CD8-positive, alpha-beta memory T cell (primary cell): ENCODE results near the gene XCR1. TPM values are rescaled to one million over a fixed set of nuclear protein-coding genes. Genes with fewer than 3 reads are reported as not detected.
"Not testable (repeated sequence)": the region's sequence is repeated elsewhere in the genome, so short reads cannot be mapped to it uniquely, and the experiment has no call there.

Experiments used
- CTCF ChIA-PET: fragments of 350-600 bp; sonication (Branson Sonifier 250); formaldehyde crosslinking; loops from one replicate; lab custom pipeline; 2021; ENCODE audit warnings: antibody characterized with exemption; lab: Charles Lee
- POLR2A ChIA-PET: fragments of 350-600 bp; sonication (Branson Sonifier 250); formaldehyde crosslinking; loops from one replicate; lab custom pipeline; 2021; ENCODE audit warnings: antibody characterized with exemption; lab: Charles Lee
- DNase-seq, 5 donors: peaks; one replicate each; pipeline versions ENCODE4 v3.0.0 to v3.0.0-alpha.2; 2020 to 2022; ENCODE audit warnings: mixed read lengths in 1 of 5
- H3K27ac ChIP-seq: one replicate; pipeline ENCODE4 v1.7.0; 2013; ENCODE audit warnings: low read depth, mild to moderate bottlenecking, low read length, moderate library complexity
- H3K27me3 ChIP-seq: 2 replicates; pipeline ENCODE4 v1.7.0; 2013; ENCODE audit warnings: low read length, mild to moderate bottlenecking; ENCODE audit not compliant: insufficient read depth, poor library complexity, severe bottlenecking
- H3K36me3 ChIP-seq: 2 replicates; pipeline ENCODE4 v1.7.0; 2013; ENCODE audit warnings: mild to moderate bottlenecking, low read length, moderate library complexity; ENCODE audit not compliant: insufficient read depth
- H3K4me1 ChIP-seq: 2 replicates; pipeline ENCODE4 v1.7.0; 2013; ENCODE audit warnings: mild to moderate bottlenecking, low read length, moderate library complexity; ENCODE audit not compliant: insufficient read depth
- H3K4me3 ChIP-seq: 2 replicates; pipeline ENCODE4 v1.7.0; 2013; ENCODE audit warnings: mild to moderate bottlenecking, low read length
- H3K9me3 ChIP-seq: 2 replicates; pipeline ENCODE4 v1.7.0; 2013; ENCODE audit warnings: mild to moderate bottlenecking, low read length
- H3K27ac Mint-ChIP-seq, 8 donors: one replicate each; pipeline ENCODE4 v1.8.0; 2020 to 2021; ENCODE audit warnings: mixed read lengths in 8 of 8, mild to moderate bottlenecking in 6 of 8, inconsistent platforms in 3 of 8, moderate library complexity in 3 of 8
- H3K27me3 Mint-ChIP-seq, 2 donors: one replicate each; pipeline ENCODE4 v1.8.0; 2020 to 2021; ENCODE audit warnings: mixed read lengths in 2 of 2, mild to moderate bottlenecking in 1 of 2, moderate library complexity in 1 of 2
- H3K36me3 Mint-ChIP-seq, 3 donors: one replicate each; pipeline ENCODE4 v1.8.0; 2020 to 2021; ENCODE audit warnings: mixed read lengths in 3 of 3, inconsistent platforms in 1 of 3, mild to moderate bottlenecking in 1 of 3
- H3K4me1 Mint-ChIP-seq, 3 donors: one replicate each; pipeline ENCODE4 v1.8.0; 2020 to 2021; ENCODE audit warnings: mixed read lengths in 3 of 3, inconsistent platforms in 1 of 3, mild to moderate bottlenecking in 1 of 3
- H3K4me3 Mint-ChIP-seq, 7 donors: one replicate each; pipeline ENCODE4 v1.8.0; 2020 to 2021; ENCODE audit warnings: mixed read lengths in 7 of 7, mild to moderate bottlenecking in 6 of 7, moderate library complexity in 4 of 7, inconsistent platforms in 2 of 7
- H3K9me3 Mint-ChIP-seq, 5 donors: one replicate each; pipeline ENCODE4 v1.8.0; 2020 to 2022; ENCODE audit warnings: mixed read lengths in 5 of 5, mild to moderate bottlenecking in 3 of 5, moderate library complexity in 2 of 5, inconsistent platforms in 1 of 5
- polyA plus RNA-seq: library from polyadenylated mRNA; unstranded; fragments of 300-500 nt; fragmentation: Illumina TruSeq; gene quantifications from one replicate; pipeline ENCODE4 v1.2.3, GENCODE V29; 2021
- total RNA-seq, 2 experiments: library from RNA; stranded (reverse); gene quantifications; one replicate each; pipeline ENCODE4 v1.2.3, GENCODE V29; 2021

The XCR1 gene
- total and polyA plus RNA-seq, 3 experiments from 2014 or later, result not detected

DNA sequence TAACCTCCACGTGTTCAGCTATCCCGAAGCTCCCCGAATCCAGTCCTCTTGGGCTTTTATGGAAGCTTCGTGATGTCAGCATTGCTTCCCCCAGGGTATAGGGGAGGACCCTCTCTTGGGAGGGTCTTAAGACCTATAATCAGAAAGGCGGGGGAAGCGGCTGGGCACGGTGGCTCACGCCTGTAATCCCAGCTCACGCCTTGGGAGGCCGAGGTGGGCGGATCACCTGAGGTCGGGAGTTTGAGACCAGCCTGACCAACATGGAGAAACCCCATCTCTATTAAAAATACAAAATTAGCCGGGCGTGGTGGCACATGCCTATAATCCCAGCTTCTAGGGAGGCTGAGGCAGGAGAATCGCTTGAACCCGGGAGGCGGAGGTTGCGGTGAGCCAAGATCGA, 29.8 kb downstream of the XCR1 start:
- H3K27ac ChIP-seq, POLR2A ChIA-PET: not testable (repeated sequence)

GRCh38 chr3:45995236-45996192, 31.8 kb downstream of the XCR1 start, which contains the start of gene FYCO1:
Gene FYCO1, minus strand, starts transcription at chr3:45995824. Its CDS starts 10,914 bp downstream, at chr3:45984910.
- Histone ChIP-seq H3K27ac (peak within 1 kb of the TSS; percentile 87), H3K4me1 (peaks cover 42% of the 10 kb centered on the region), H3K9me3 (no peaks in the 10 kb centered on the region), H3K27me3 (no peaks in the 10 kb centered on the region), H3K4me3 (peak within 1 kb of the TSS; percentile 91), H3K36me3 (no peaks in the 10 kb centered on the region)
- peaks cover 0 to 2% of the 10 kb centered on the region in 2 donors for H3K27me3 Mint-ChIP-seq
- peak within 1 kb of the TSS; percentile 88 to 96 (median 92) for H3K4me3 Mint-ChIP-seq
- H3K36me3 Mint-ChIP-seq, result peaks cover under 1 to 21% (median 3%) of the 10 kb centered on the region in 3 donors
- H3K27ac Mint-ChIP-seq, result peak within 1 kb of the TSS; percentile 88 to 99 (median 94)
- ChIA-PET CTCF (interaction anchor here (0.6 to 3.9 kb wide), 12 partner anchors 8 to 84 kb away, joined by 3 to 26 read pairs (median 4); partner anchors contain the start of gene CXCR6), POLR2A (interaction anchor here (1.1 to 3.3 kb wide), 8 partner anchors 9 to 73 kb away, joined by 3 to 17 read pairs (median 7); partner anchors contain the start of gene CXCR6)
- peaks cover 49 to 58% (median 51%) of the 10 kb centered on the region in 3 donors for H3K4me1 Mint-ChIP-seq
- H3K9me3 Mint-ChIP-seq, result peaks cover 0 to 2% (median 0%) of the 10 kb centered on the region in 5 donors
- DNase-seq, result peak; percentile 82 to 90 (median 83)

More for the DNA sequence above, 29.8 kb downstream of the XCR1 start:
- H3K27ac Mint-ChIP-seq, H3K9me3 ChIP-seq, H3K36me3 Mint-ChIP-seq, H3K27me3 Mint-ChIP-seq, H3K36me3 ChIP-seq, CTCF ChIA-PET, H3K9me3 Mint-ChIP-seq, H3K4me3 ChIP-seq, DNase-seq, H3K27me3 ChIP-seq: not testable (repeated sequence)
- H3K4me1 ChIP-seq, result peaks cover 26% of the 10 kb centered on the region
- Mint-ChIP-seq H3K4me1 (peaks cover 30 to 38% (median 34%) of the 10 kb centered on the region in 3 donors), H3K4me3 (peak overlapping the region in 1 of 7 donors; percentile 34)

DNA sequence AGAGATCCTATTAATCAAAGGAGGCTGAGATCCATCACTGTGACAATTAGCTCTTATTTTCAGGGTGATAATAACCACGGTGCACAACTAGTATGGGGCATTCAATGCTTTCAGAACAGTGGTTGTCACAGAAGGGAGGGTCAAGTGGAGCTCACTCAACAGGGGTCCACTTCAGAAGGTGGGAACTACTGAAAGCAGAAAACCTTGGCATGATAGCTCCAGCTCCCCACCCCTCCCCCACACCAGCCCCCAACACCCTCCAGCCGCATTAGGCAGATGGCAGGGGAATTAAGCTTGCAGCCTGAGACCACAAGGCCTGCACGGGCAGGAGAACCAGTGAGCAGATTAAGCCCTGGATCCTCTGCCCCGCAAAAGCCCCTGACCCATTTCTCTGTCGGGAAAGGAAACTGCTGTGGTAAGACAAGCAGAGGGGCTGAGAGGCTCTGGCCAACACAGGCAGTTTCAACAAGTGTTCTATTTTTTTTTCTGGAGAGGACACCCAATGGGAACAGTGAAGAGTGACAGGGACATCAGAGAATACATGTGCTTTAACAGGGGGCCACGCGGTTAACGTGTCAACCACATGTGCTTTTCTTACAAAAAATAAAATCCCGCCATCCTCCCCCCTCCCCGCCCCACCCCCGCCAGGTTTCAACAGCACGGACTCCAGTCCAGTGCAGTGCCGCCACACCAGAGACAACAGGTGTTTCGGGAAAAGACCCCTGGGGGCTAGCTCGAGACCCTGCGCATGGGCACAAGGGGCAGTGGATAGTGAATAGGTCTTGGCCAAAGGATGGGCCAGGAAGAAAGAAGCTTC, 32.7 kb downstream of the XCR1 start:
- CTCF ChIA-PET, result interaction anchor here (0.6 to 3.9 kb wide), 13 partner anchors 11 to 85 kb away, joined by 3 to 26 read pairs (median 5); partner anchors contain the start of gene CXCR6
- Mint-ChIP-seq H3K4me3 (peak overlapping the region; percentile 88 to 96 (median 92)), H3K27ac (peak overlapping the region; percentile 88 to 99 (median 94)), H3K27me3 (peaks cover 0 to 2% of the 10 kb centered on the region in 2 donors), H3K4me1 (peaks cover 58 to 67% (median 60%) of the 10 kb centered on the region in 3 donors), H3K36me3 (peaks cover under 1 to 30% (median 3%) of the 10 kb centered on the region in 3 donors), H3K9me3 (peaks cover 0 to 2% (median 0%) of the 10 kb centered on the region in 5 donors)
- Histone ChIP-seq H3K4me1 (peaks cover 51% of the 10 kb centered on the region), H3K9me3 (no peaks in the 10 kb centered on the region), H3K27ac (peak overlapping the region; percentile 87), H3K4me3 (peak overlapping the region; percentile 91), H3K27me3 (no peaks in the 10 kb centered on the region), H3K36me3 (no peaks in the 10 kb centered on the region)
- peak; percentile 35 to 84 (median 65) for DNase-seq
- POLR2A ChIA-PET, result interaction anchor here (0.6 to 3.3 kb wide), 10 partner anchors 8 to 74 kb away, joined by 3 to 17 read pairs (median 6); partner anchors contain the start of gene CXCR6

DNA sequence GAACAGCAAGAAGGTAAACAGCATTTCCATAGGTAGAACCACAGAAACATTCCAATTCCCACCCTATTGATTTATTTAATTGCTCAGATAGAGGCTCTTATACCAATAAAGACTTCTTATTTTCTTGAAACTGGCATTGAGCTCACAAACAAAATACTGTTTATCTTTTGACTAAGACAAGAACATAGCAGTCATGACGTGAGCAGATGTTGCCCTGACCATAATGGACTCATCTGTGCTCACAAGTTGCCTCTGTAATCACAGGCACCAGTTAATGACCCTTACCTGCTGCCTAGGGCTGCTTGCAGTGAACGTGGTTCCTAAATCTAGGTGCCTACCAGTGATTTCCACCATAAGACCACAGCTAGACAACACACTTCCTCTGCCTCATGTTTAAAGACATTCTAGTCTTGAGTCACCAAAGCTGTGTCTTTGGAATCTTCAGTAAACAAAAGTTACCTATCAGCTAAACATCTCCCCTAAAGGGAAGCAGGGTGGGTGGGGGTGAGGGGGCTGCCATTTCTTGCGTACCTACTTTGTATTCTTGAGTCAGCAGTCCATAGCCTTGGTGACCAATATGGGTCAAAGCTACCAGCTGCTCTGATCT, 33.8 kb downstream of the XCR1 start:
- no peaks in the 10 kb centered on the region for H3K36me3 ChIP-seq
- ChIA-PET POLR2A (interaction anchor here (0.6 to 3.3 kb wide), 9 partner anchors 10 to 75 kb away, joined by 3 to 17 read pairs (median 6); partner anchors contain the start of gene CXCR6), CTCF (interaction anchor here (0.7 to 3.9 kb wide), 13 partner anchors 10 to 86 kb away, joined by 3 to 26 read pairs (median 6); partner anchors contain the start of gene CXCR6)
- Mint-ChIP-seq H3K27me3 (peaks cover 0 to 2% of the 10 kb centered on the region in 2 donors), H3K4me1 (peaks cover 69 to 78% (median 71%) of the 10 kb centered on the region in 3 donors), H3K4me3 (peak overlapping the region; percentile 68 to 92 (median 77)), H3K27ac (peak overlapping the region; percentile 89 to 99 (median 94)), H3K9me3 (peaks cover 0 to 2% (median 0%) of the 10 kb centered on the region in 5 donors), H3K36me3 (peaks cover 0 to 36% (median 5%) of the 10 kb centered on the region in 3 donors)
- DNase-seq, result peak; percentile 17 to 63 (median 29)
- no peaks in the 10 kb centered on the region for H3K27me3 ChIP-seq
- H3K4me3 ChIP-seq, result peak overlapping the region; percentile 30
- H3K27ac ChIP-seq, result peak overlapping the region; percentile 41
- peaks cover 62% of the 10 kb centered on the region for H3K4me1 ChIP-seq
- H3K9me3 ChIP-seq, result no peaks in the 10 kb centered on the region

- peaks cover 0 to 2% (median 0%) of the 10 kb centered on the region in 5 donors for H3K9me3 Mint-ChIP-seq
- Histone ChIP-seq H3K9me3 (no peaks in the 10 kb centered on the region), H3K27me3 (no peaks in the 10 kb centered on the region), H3K4me1 (peaks cover 69% of the 10 kb centered on the region), H3K27ac (peak overlapping the region; percentile 41), H3K36me3 (no peaks in the 10 kb centered on the region), H3K4me3 (peak overlapping the region; percentile 30)
- ChIA-PET CTCF (interaction anchor here (0.7 to 3.9 kb wide), 8 partner anchors 9 to 87 kb away, joined by 3 to 26 read pairs (median 6); partner anchors contain the start of gene CXCR6), POLR2A (interaction anchor here (1.3 to 1.7 kb wide), 2 partner anchors 10 to 48 kb away, joined by 3 to 5 read pairs; no protein-coding TSS in a partner anchor)
- peak overlapping the region; percentile 89 to 99 (median 94) for H3K27ac Mint-ChIP-seq
- peaks cover 0 to 2% of the 10 kb centered on the region in 2 donors for H3K27me3 Mint-ChIP-seq
- H3K4me1 Mint-ChIP-seq, result peaks cover 76 to 85% (median 78%) of the 10 kb centered on the region in 3 donors
- H3K36me3 Mint-ChIP-seq, result peaks cover 0 to 41% (median 8%) of the 10 kb centered on the region in 3 donors
- DNase-seq, result no peak
- peak overlapping the region; percentile 68 to 92 (median 77) for H3K4me3 Mint-ChIP-seq
Measured at GRCh38 chr3:45992821-45993221, 34.5 kb downstream of the XCR1 start.

GRCh38 chr3:45992133-45992729, 35.1 kb downstream of the XCR1 start:
- H3K36me3 ChIP-seq, result no peaks in the 10 kb centered on the region
- H3K9me3 Mint-ChIP-seq, result peaks cover 0 to 2% (median 0%) of the 10 kb centered on the region in 5 donors
- H3K27me3 ChIP-seq, result no peaks in the 10 kb centered on the region
- no peak overlapping the region for H3K4me3 ChIP-seq
- no peak overlapping the region for H3K27ac ChIP-seq
- peak overlapping the region; percentile 75 to 99 (median 94) for H3K27ac Mint-ChIP-seq
- peaks cover 82 to 91% (median 84%) of the 10 kb centered on the region in 3 donors for H3K4me1 Mint-ChIP-seq
- H3K4me3 Mint-ChIP-seq, result peak overlapping the region; percentile 11 to 92 (median 77)
- H3K4me1 ChIP-seq, result peaks cover 74% of the 10 kb centered on the region
- H3K36me3 Mint-ChIP-seq, result peaks cover 0 to 45% (median 9%) of the 10 kb centered on the region in 3 donors
- no peak for DNase-seq
- H3K27me3 Mint-ChIP-seq, result peaks cover 0 to 2% of the 10 kb centered on the region in 2 donors
- POLR2A ChIA-PET, result no interaction called here
- no peaks in the 10 kb centered on the region for H3K9me3 ChIP-seq
- CTCF ChIA-PET, result interaction anchor here (2.5 to 2.6 kb wide), 2 partner anchors 8 to 26 kb away, joined by 9 to 14 read pairs; no protein-coding TSS in a partner anchor
